D721Med (cell line): ENCODE results near the gene PTGDR.

Experiments
- DNase-seq: peaks from one replicate; pipeline ENCODE4 v3.0.0; 2011; ENCODE audit warnings: low spot score; ENCODE audit not compliant: insufficient read length
- FAIRE-seq: peaks from 2 replicates; lab custom pipeline; 2011; peaks lifted over from hg19 to GRCh38; lab: Jason Lieb, UNC
- CTCF ChIP-seq: IDR thresholded peaks from 2 replicates; pipeline ENCODE4 v1.5.1; 2012; ENCODE audit warnings: mild to moderate bottlenecking, control low read depth; ENCODE audit not compliant: insufficient read depth; ENCODE audit errors: missing control alignments

The PTGDR gene

GRCh38 chr14:52235434-52235833, 32.1 kb upstream of the PTGDR start:
- DNase-seq (no peak), FAIRE-seq (no peak)
- TF ChIP-seq CTCF = no peak

GRCh38 chr14:52235866-52236510, 31.5 kb upstream of the PTGDR start:
- FAIRE-seq (peak; percentile 77), DNase-seq (peak; percentile 20)
- TF ChIP-seq CTCF = no peak

- DNase-seq (no peak), FAIRE-seq (no peak)
- no peak for TF ChIP-seq CTCF
Measured at GRCh38 chr14:52238682-52239081, 28.8 kb upstream of the PTGDR start.

- FAIRE-seq (no peak), DNase-seq (no peak)
- TF ChIP-seq CTCF = no peak
Measured at GRCh38 chr14:52240623-52241022, 26.9 kb upstream of the PTGDR start.

- no peak for TF ChIP-seq CTCF
- DNase-seq = no peak
- FAIRE-seq = no peak
Measured at GRCh38 chr14:52241087-52241793, 26.3 kb upstream of the PTGDR start.

- no peak for FAIRE-seq
- no peak for TF ChIP-seq CTCF
- no peak for DNase-seq
Measured at GRCh38 chr14:52244328-52244727, 23.2 kb upstream of the PTGDR start.

- FAIRE-seq (no peak), DNase-seq (no peak)
Measured at GRCh38 chr14:52244997-52245396, 22.5 kb upstream of the PTGDR start.

More at GRCh38 chr14:52244997-52245396, 22.5 kb upstream of the PTGDR start:
- no peak for TF ChIP-seq CTCF
